NB4 (cell line): ENCODE data around the gene CSRP1.

Source experiments
- DNase-seq: peaks from one replicate; pipeline ENCODE4 v3.0.0; 2010; ENCODE audit warnings: low read depth
- H3K4me3 ChIP-seq: one replicate; pipeline ENCODE4 v1.5.1; 2011; ENCODE audit warnings: mild to moderate bottlenecking, low read depth, low read length, moderate library complexity
- CTCF ChIP-seq: IDR thresholded peaks from one replicate; pipeline ENCODE4 v1.5.1; 2012; ENCODE audit warnings: low read depth, low read length
- MAX ChIP-seq: IDR thresholded peaks from 2 replicates; pipeline ENCODE4 v1.6.1; 2011; ENCODE audit warnings: low read depth, low read length
- MYC ChIP-seq: IDR thresholded peaks from 2 replicates; pipeline ENCODE4 v1.6.1; 2011; ENCODE audit warnings: low read depth, low read length
- POLR2A ChIP-seq: IDR thresholded peaks from 2 replicates; pipeline ENCODE4 v1.6.1; 2011; ENCODE audit warnings: mild to moderate bottlenecking; ENCODE audit not compliant: insufficient read length; ENCODE audit errors: extremely low read depth

CSRP1 gene

GRCh38 chr1:201501144-201501543 lies 5.8 kb downstream of the CSRP1 start:
- no peak for TF ChIP-seq CTCF
- no peak for TF ChIP-seq MAX
- no peak for TF ChIP-seq POLR2A
- no peak for TF ChIP-seq MYC
- DNase-seq: no peak
- no peak overlapping the region for H3K4me3 ChIP-seq

GRCh38 chr1:201500670-201501120 lies 6.2 kb downstream of the CSRP1 start:
- H3K4me3 ChIP-seq: no peak overlapping the region
- no peak for TF ChIP-seq POLR2A
- no peak for TF ChIP-seq MAX
- no peak for TF ChIP-seq CTCF
- no peak for TF ChIP-seq MYC
- DNase-seq: no peak

- TF ChIP-seq POLR2A (no peak), CTCF (no peak), MYC (no peak), MAX (no peak)
- no peak for DNase-seq
- H3K4me3 ChIP-seq: no peak overlapping the region
Observed at GRCh38 chr1:201499795-201500669, 6.9 kb downstream of the CSRP1 start.

- H3K4me3 ChIP-seq: no peak overlapping the region
- no peak for TF ChIP-seq MYC
- no peak for TF ChIP-seq MAX
- TF ChIP-seq POLR2A: no peak
- TF ChIP-seq CTCF: no peak
Observed at GRCh38 chr1:201499191-201499590, 7.7 kb downstream of the CSRP1 start.

GRCh38 chr1:201498621-201499020 lies 8.3 kb downstream of the CSRP1 start:
- TF ChIP-seq CTCF (no peak), MYC (no peak), MAX (no peak), POLR2A (no peak)
- H3K4me3 ChIP-seq: no peak overlapping the region
- DNase-seq: no peak

More at GRCh38 chr1:201499191-201499590, 7.7 kb downstream of the CSRP1 start:
- DNase-seq: no peak
